ENCODE measurements around the gene TEC.

TEC gene

DNA sequence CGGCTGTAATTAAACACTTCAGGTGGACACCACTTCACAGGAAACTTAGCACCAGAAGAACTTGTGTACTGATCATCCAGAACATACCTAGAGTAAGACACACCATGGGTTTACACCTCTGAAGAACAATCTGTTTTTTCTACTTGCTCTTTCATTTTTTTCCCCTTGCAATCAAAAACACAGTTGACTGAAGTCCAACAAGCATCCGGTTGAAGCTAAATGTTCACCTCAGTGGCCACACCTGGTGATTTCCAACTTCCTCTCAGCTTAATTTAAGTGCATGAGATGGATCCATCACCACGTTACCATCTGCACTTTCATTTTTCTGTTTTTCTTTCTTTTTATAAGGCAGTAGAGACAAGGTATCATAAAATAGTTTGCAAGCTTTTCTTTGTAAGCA, 130.7 kb downstream of the TEC start:
- Histone ChIP-seq H3K4me3 (ENCODE audit: low read length in 2 of 2) (no peak overlapping the region), H2BK12ac (ENCODE audit: low read length) (no peak overlapping the region), H4K8ac (ENCODE audit: low read depth, low read length) (no peak overlapping the region), H3K18ac (ENCODE audit: low read length) (no peak overlapping the region), H4K91ac (ENCODE audit: low read depth, low read length, poor library complexity) (no peak overlapping the region), H2AFZ (ENCODE audit: low read length) (no peak overlapping the region), H3K9me3 (replicated peaks in 1 of 2; ENCODE audit: control insufficient read depth in 2 of 2, insufficient read depth in 1 of 2, low read depth in 1 of 2, low read length in 2 of 2) (no peaks in the 10 kb centered on the region), H3K23ac (ENCODE audit: low read depth, low read length, poor library complexity) (no peak overlapping the region), H3K14ac (ENCODE audit: low read length) (no peak overlapping the region), H2AK5ac (ENCODE audit: low read depth, low read length) (no peak overlapping the region), H3K4ac (ENCODE audit: low read length) (no peak overlapping the region), H3K27me3 (ENCODE audit: control insufficient read depth in 3 of 3, insufficient read depth in 3 of 3, low read depth in 1 of 3, low read length in 3 of 3) (no peaks in the 10 kb centered on the region), H3K4me2 (ENCODE audit: insufficient read depth, low read length, poor library complexity, severe bottlenecking) (no peak overlapping the region), H2BK15ac (ENCODE audit: low read length) (no peak overlapping the region), H2BK120ac (ENCODE audit: low read depth, low read length) (no peak overlapping the region), H3K27ac (replicated peaks; ENCODE audit: low read length) (no peak overlapping the region), H3K79me1 (ENCODE audit: low read depth, low read length) (no peaks in the 10 kb centered on the region), H3K4me1 (ENCODE audit: control insufficient read depth in 2 of 2, insufficient read depth in 1 of 2, low read depth in 1 of 2, low read length in 2 of 2) (no peaks in the 10 kb centered on the region), H3K9ac (ENCODE audit: low read depth, low read length, poor library complexity) (no peak overlapping the region), H3K36me3 (replicated peaks in 1 of 2; ENCODE audit: control insufficient read depth in 2 of 2, insufficient read depth in 2 of 2, low read length in 2 of 2) (no peaks in the 10 kb centered on the region), H2BK5ac (ENCODE audit: low read length) (no peak overlapping the region)
- DNase-seq (ENCODE audit: low spot score) = no peak
- no CpG with 5 or more reads among the region's 3 CpGs for WGBS, 2 donors (ENCODE audit: extremely low coverage in 2 of 2, insufficient read length in 2 of 2, insufficient replicate concordance in 1 of 2)

DNA sequence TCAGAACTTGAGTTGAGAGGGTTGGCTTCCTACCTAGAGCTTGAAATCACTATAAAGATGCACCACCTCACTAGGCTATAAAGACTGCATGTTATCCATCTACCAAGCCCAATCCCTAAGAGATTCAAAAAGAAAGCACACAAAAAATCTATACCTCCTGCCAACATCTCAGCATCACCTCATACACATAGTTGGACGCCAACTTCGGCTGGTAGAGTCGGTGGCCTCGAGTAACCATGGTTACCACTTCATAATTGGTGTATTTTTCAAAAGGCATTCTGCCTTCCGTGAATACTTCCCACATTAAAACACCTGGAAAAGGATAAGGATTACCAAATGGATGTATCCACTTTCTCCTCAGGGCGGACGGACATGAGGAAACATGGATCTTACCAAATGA, 131.1 kb downstream of the TEC start:
- Histone ChIP-seq H3K4me2 (ENCODE audit: insufficient read depth, low read length, poor library complexity, severe bottlenecking) (no peak overlapping the region), H4K8ac (ENCODE audit: low read depth, low read length) (no peak overlapping the region), H3K9me3 (replicated peaks in 1 of 2; ENCODE audit: control insufficient read depth in 2 of 2, insufficient read depth in 1 of 2, low read depth in 1 of 2, low read length in 2 of 2) (no peaks in the 10 kb centered on the region), H3K79me1 (ENCODE audit: low read depth, low read length) (no peaks in the 10 kb centered on the region), H2BK15ac (ENCODE audit: low read length) (no peak overlapping the region), H3K36me3 (replicated peaks in 1 of 2; ENCODE audit: control insufficient read depth in 2 of 2, insufficient read depth in 2 of 2, low read length in 2 of 2) (no peaks in the 10 kb centered on the region), H3K27me3 (ENCODE audit: control insufficient read depth in 3 of 3, insufficient read depth in 3 of 3, low read depth in 1 of 3, low read length in 3 of 3) (no peaks in the 10 kb centered on the region), H3K4me3 (ENCODE audit: low read length in 2 of 2) (no peak overlapping the region), H3K4ac (ENCODE audit: low read length) (no peak overlapping the region), H3K4me1 (ENCODE audit: control insufficient read depth in 2 of 2, insufficient read depth in 1 of 2, low read depth in 1 of 2, low read length in 2 of 2) (no peaks in the 10 kb centered on the region), H2BK120ac (ENCODE audit: low read depth, low read length) (no peak overlapping the region), H2BK5ac (ENCODE audit: low read length) (no peak overlapping the region), H2AFZ (ENCODE audit: low read length) (no peak overlapping the region), H3K23ac (ENCODE audit: low read depth, low read length, poor library complexity) (no peak overlapping the region), H2BK12ac (ENCODE audit: low read length) (no peak overlapping the region), H3K27ac (replicated peaks; ENCODE audit: low read length) (no peak overlapping the region), H2AK5ac (ENCODE audit: low read depth, low read length) (no peak overlapping the region), H3K14ac (ENCODE audit: low read length) (no peak overlapping the region), H4K91ac (ENCODE audit: low read depth, low read length, poor library complexity) (no peak overlapping the region), H3K18ac (ENCODE audit: low read length) (no peak overlapping the region), H3K9ac (ENCODE audit: low read depth, low read length, poor library complexity) (no peak overlapping the region)
- DNase-seq (ENCODE audit: low spot score) = no peak
- WGBS, 2 donors (ENCODE audit: extremely low coverage in 2 of 2, insufficient read length in 2 of 2, insufficient replicate concordance in 1 of 2) = no CpG with 5 or more reads among the region's 7 CpGs

DNA sequence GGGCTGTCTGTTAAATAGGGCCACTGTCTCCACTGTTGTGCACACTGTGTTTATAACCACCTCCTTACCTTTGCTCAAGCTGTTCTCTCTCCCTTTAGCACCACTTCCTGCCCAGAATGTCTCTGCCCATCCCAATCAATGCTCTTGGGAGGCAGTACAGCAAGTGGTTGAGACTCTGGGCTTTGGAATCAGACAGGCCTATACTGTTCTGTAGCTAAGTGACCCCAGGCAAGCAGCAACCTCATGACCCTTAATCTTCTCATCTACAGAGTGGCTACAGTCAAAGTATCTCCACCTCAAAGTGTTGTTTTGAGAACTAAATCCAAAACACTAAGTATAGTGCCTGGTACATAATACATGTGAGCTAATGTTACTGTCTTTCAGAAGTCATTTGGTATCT, 131.8 kb downstream of the TEC start:
- no peak overlapping the region for H3K18ac ChIP-seq (ENCODE audit: low read length)
- H2AFZ ChIP-seq (ENCODE audit: low read length) = no peak overlapping the region
- no peaks in the 10 kb centered on the region for H3K27me3 ChIP-seq (ENCODE audit: control insufficient read depth in 3 of 3, insufficient read depth in 3 of 3, low read depth in 1 of 3, low read length in 3 of 3)
- no peak overlapping the region for H3K9ac ChIP-seq (ENCODE audit: low read depth, low read length, poor library complexity)
- H4K91ac ChIP-seq (ENCODE audit: low read depth, low read length, poor library complexity) = no peak overlapping the region
- H3K14ac ChIP-seq (ENCODE audit: low read length) = no peak overlapping the region
- H3K4me3 ChIP-seq (ENCODE audit: low read length in 2 of 2) = no peak overlapping the region
- H3K4ac ChIP-seq (ENCODE audit: low read length) = no peak overlapping the region
- H3K9me3 ChIP-seq (replicated peaks in 1 of 2; ENCODE audit: control insufficient read depth in 2 of 2, insufficient read depth in 1 of 2, low read depth in 1 of 2, low read length in 2 of 2) = no peaks in the 10 kb centered on the region
- H3K79me1 ChIP-seq (ENCODE audit: low read depth, low read length) = no peaks in the 10 kb centered on the region
- H3K23ac ChIP-seq (ENCODE audit: low read depth, low read length, poor library complexity) = no peak overlapping the region
- H2BK120ac ChIP-seq (ENCODE audit: low read depth, low read length) = no peak overlapping the region
- DNase-seq (ENCODE audit: low spot score) = no peak
- H2BK5ac ChIP-seq (ENCODE audit: low read length) = no peak overlapping the region
- no peaks in the 10 kb centered on the region for H3K36me3 ChIP-seq (replicated peaks in 1 of 2; ENCODE audit: control insufficient read depth in 2 of 2, insufficient read depth in 2 of 2, low read length in 2 of 2)
- H3K4me2 ChIP-seq (ENCODE audit: insufficient read depth, low read length, poor library complexity, severe bottlenecking) = no peak overlapping the region
- H4K8ac ChIP-seq (ENCODE audit: low read depth, low read length) = no peak overlapping the region
- H2AK5ac ChIP-seq (ENCODE audit: low read depth, low read length) = no peak overlapping the region
- H3K4me1 ChIP-seq (ENCODE audit: control insufficient read depth in 2 of 2, insufficient read depth in 1 of 2, low read depth in 1 of 2, low read length in 2 of 2) = no peaks in the 10 kb centered on the region
- H2BK12ac ChIP-seq (ENCODE audit: low read length) = no peak overlapping the region
- no peak overlapping the region for H2BK15ac ChIP-seq (ENCODE audit: low read length)
- H3K27ac ChIP-seq (replicated peaks; ENCODE audit: low read length) = no peak overlapping the region

DNA sequence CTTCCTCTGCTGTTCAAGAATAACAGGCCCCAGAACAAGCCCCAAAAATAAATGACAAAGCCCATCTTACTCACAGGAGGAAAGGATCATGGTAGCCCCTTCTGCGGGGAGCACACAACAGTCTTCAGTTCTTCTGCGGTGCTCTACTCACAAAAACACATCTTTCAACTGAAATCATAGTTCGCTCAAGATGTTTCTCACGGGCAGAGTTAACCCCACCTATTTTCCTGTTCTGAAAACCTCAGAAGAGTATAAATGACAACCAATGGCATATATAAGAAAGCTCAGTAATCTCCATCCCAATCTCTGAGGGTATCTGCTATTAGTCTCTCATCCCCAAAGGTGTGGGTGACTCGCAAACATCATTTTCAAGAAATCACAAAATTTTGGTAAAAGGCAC, 135.6 kb downstream of the TEC start, which contains the start of gene TXK:
TXK (minus strand) TSS at position 170 of the 400 bp plus-strand sequence; CDS start at position 90, 80 bp downstream.
- Histone ChIP-seq H3K4me2 (ENCODE audit: insufficient read depth, low read length, poor library complexity, severe bottlenecking) (no peak within 1 kb of the TSS), H3K18ac (ENCODE audit: low read length) (no peak within 1 kb of the TSS), H3K23ac (ENCODE audit: low read depth, low read length, poor library complexity) (no peak within 1 kb of the TSS), H3K14ac (ENCODE audit: low read length) (no peak within 1 kb of the TSS), H3K36me3 (replicated peaks in 1 of 2; ENCODE audit: control insufficient read depth in 2 of 2, insufficient read depth in 2 of 2, low read length in 2 of 2) (no peaks in the 10 kb centered on the region), H2BK120ac (ENCODE audit: low read depth, low read length) (no peak within 1 kb of the TSS), H4K8ac (ENCODE audit: low read depth, low read length) (no peak within 1 kb of the TSS), H3K4ac (ENCODE audit: low read length) (no peak within 1 kb of the TSS), H4K91ac (ENCODE audit: low read depth, low read length, poor library complexity) (no peak within 1 kb of the TSS), H2BK12ac (ENCODE audit: low read length) (no peak within 1 kb of the TSS), H3K4me3 (ENCODE audit: low read length in 2 of 2) (no peak within 1 kb of the TSS), H3K27me3 (ENCODE audit: control insufficient read depth in 3 of 3, insufficient read depth in 3 of 3, low read depth in 1 of 3, low read length in 3 of 3) (peaks cover 0 to 3% (median 0%) of the 10 kb centered on the region in 3 experiments), H2BK5ac (ENCODE audit: low read length) (no peak within 1 kb of the TSS), H3K27ac (replicated peaks; ENCODE audit: low read length) (no peak within 1 kb of the TSS), H2AFZ (ENCODE audit: low read length) (no peak within 1 kb of the TSS), H3K9ac (ENCODE audit: low read depth, low read length, poor library complexity) (no peak within 1 kb of the TSS), H2BK15ac (ENCODE audit: low read length) (no peak within 1 kb of the TSS), H3K4me1 (ENCODE audit: control insufficient read depth in 2 of 2, insufficient read depth in 1 of 2, low read depth in 1 of 2, low read length in 2 of 2) (no peaks in the 10 kb centered on the region), H2AK5ac (ENCODE audit: low read depth, low read length) (no peak within 1 kb of the TSS), H3K79me1 (ENCODE audit: low read depth, low read length) (no peaks in the 10 kb centered on the region), H3K9me3 (replicated peaks in 1 of 2; ENCODE audit: control insufficient read depth in 2 of 2, insufficient read depth in 1 of 2, low read depth in 1 of 2, low read length in 2 of 2) (no peaks in the 10 kb centered on the region)
- no CpG with 5 or more reads among the region's 5 CpGs for WGBS, 2 donors (ENCODE audit: extremely low coverage in 2 of 2, insufficient read length in 2 of 2, insufficient replicate concordance in 1 of 2)
- DNase-seq (ENCODE audit: low spot score) = no peak

All from neuronal stem cell (in vitro differentiated cells).